SU-DHL-6 (cell line): ENCODE data around the gene BEST2.

ENCODE experiments used
- H2AFZ ChIP-seq: fragments of 200-600 bp; sonication (generic); 2 replicates; pipeline ENCODE4 v1.6.1; 2014; ENCODE audit warnings: low read depth, mild to moderate bottlenecking, moderate library complexity, mixed read lengths, antibody characterized with exemption, low read length; ENCODE audit not compliant: severe bottlenecking
- H3F3A ChIP-seq: fragments of 200-600 bp; shearing (Covaris generic); 2 replicates; pipeline ENCODE4 v1.6.0; 2016; ENCODE audit warnings: antibody characterized with exemption, mild to moderate bottlenecking; ENCODE audit not compliant: insufficient read depth
- H3K27ac ChIP-seq: fragments of 200-600 bp; sonication (generic); 2 replicates; pipeline ENCODE4 v1.5.1; 2016; ENCODE audit warnings: low read depth, mild to moderate bottlenecking, low read length, moderate library complexity, mixed read lengths
- H3K27me3 ChIP-seq: fragments of 200-600 bp; sonication (generic), shearing (Covaris generic); 2 replicates; pipeline ENCODE4 v1.6.0; 2014; ENCODE audit warnings: mild to moderate bottlenecking, low read length
- H3K36me3 ChIP-seq: fragments of 200-600 bp; sonication (generic); 2 replicates; pipeline ENCODE4 v1.6.1; 2014; ENCODE audit warnings: mild to moderate bottlenecking, low read length, mixed read lengths
- H3K4me2 ChIP-seq: fragments of 300-600, 200-600 bp; shearing (Covaris generic), sonication (generic); 2 replicates; pipeline ENCODE4 v1.6.0; 2014; ENCODE audit warnings: low read length, low read depth, mild to moderate bottlenecking; ENCODE audit not compliant: poor library complexity, severe bottlenecking
- H3K4me3 ChIP-seq: fragments of 200-600 bp; sonication (generic); 2 replicates; pipeline ENCODE4 v1.5.1; 2014; ENCODE audit warnings: antibody characterized with exemption, low read length, mild to moderate bottlenecking, mixed read lengths; ENCODE audit not compliant: insufficient read depth, poor library complexity, severe bottlenecking
- H3K79me2 ChIP-seq: fragments of 200-600 bp; sonication (generic); 2 replicates; pipeline ENCODE4 v1.6.1; 2014; ENCODE audit warnings: mild to moderate bottlenecking, low read length, moderate library complexity; ENCODE audit not compliant: insufficient read depth
- H3K9ac ChIP-seq: fragments of 200-600 bp; sonication (generic); 2 replicates; pipeline ENCODE4 v1.7.0; 2014; ENCODE audit warnings: mild to moderate bottlenecking, low read length
- H3K9me2 ChIP-seq: fragments of 200-600 bp; sonication (generic); replicated peaks from 2 replicates; pipeline ENCODE4 v1.6.1; 2014; ENCODE audit warnings: low read length; ENCODE audit not compliant: insufficient read depth
- H3K9me3 ChIP-seq: fragments of 200-600 bp; sonication (generic); 2 replicates; pipeline ENCODE4 v1.6.1; 2014; ENCODE audit warnings: low read length, mixed read lengths; ENCODE audit not compliant: insufficient read depth
- H4K20me1 ChIP-seq: fragments of 200-600 bp; sonication (generic); 2 replicates; pipeline ENCODE4 v1.6.1; 2014; ENCODE audit warnings: low read depth, mild to moderate bottlenecking, antibody characterized with exemption, low read length, moderate library complexity, mixed read lengths
- CTCF ChIP-seq: fragments of 200-600 bp; sonication (generic); IDR thresholded peaks from one replicate; pipeline ENCODE4 v1.5.1; 2017; ENCODE audit warnings: antibody characterized with exemption, mild to moderate bottlenecking, low read length, moderate library complexity; ENCODE audit not compliant: insufficient read depth, poor library complexity, severe bottlenecking
- EZH2phosphoT487 ChIP-seq: fragments of 200-600 bp; sonication (generic), shearing (Covaris generic); conservative IDR thresholded peaks from 2 replicates; pipeline ENCODE4 v1.6.1; 2018; ENCODE audit warnings: mild to moderate bottlenecking, antibody characterized with exemption, low read length, moderate library complexity, mixed read lengths

BEST2 gene

GRCh38 chr19:12705654-12706331 is 45.8 kb upstream of the BEST2 start:
- Histone ChIP-seq H3F3A (peaks cover 4% of the 10 kb centered on the region; the same call in 1 of the 2 replicates), H3K27ac (no peak overlapping the region), H3K79me2 (peaks cover 3% of the 10 kb centered on the region; the same call in 1 of the 2 replicates), H4K20me1 (no peaks in the 10 kb centered on the region), H3K9me3 (no peaks in the 10 kb centered on the region), H3K9ac (no peak overlapping the region), H2AFZ (no peak overlapping the region), H3K36me3 (peaks cover 15% of the 10 kb centered on the region; the same call in 1 of the 2 replicates), H3K9me2 (no peaks in the 10 kb centered on the region), H3K27me3 (no peaks in the 10 kb centered on the region), H3K4me2 (no peak overlapping the region), H3K4me3 (no peak overlapping the region)
- TF ChIP-seq EZH2phosphoT487: no peak
- TF ChIP-seq CTCF: no peak

DNA sequence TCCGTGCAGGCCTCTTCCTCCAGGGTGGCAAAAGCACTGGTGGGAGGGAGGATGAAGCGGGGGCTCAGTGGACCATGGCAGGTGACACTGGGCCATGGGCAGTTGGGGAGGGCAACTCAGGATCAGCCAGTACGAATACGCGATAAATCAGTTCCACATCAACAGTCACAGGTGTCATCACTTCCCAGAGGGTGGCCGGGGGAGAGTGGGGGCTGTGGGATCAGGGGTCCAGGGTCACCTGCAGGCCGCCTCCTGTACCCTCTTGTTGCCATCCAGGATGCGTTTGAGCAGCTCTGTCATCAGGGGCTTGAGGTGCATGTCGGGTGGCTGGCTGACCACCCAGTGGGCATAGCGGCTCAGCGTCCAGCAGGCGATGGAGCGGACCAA is 45.3 kb upstream of the BEST2 start:
- Histone ChIP-seq H3K27me3 (no peaks in the 10 kb centered on the region), H2AFZ (no peak overlapping the region), H3K9ac (no peak overlapping the region), H3K9me3 (no peaks in the 10 kb centered on the region), H4K20me1 (no peaks in the 10 kb centered on the region), H3K9me2 (no peaks in the 10 kb centered on the region), H3K4me3 (no peak overlapping the region), H3K36me3 (peaks cover 15% of the 10 kb centered on the region; the same call in 1 of the 2 replicates), H3F3A (peaks cover 4% of the 10 kb centered on the region; the same call in 1 of the 2 replicates), H3K4me2 (no peak overlapping the region), H3K27ac (no peak overlapping the region), H3K79me2 (peaks cover 3% of the 10 kb centered on the region; the same call in 1 of the 2 replicates)
- no peak for TF ChIP-seq EZH2phosphoT487
- TF ChIP-seq CTCF: no peak

DNA sequence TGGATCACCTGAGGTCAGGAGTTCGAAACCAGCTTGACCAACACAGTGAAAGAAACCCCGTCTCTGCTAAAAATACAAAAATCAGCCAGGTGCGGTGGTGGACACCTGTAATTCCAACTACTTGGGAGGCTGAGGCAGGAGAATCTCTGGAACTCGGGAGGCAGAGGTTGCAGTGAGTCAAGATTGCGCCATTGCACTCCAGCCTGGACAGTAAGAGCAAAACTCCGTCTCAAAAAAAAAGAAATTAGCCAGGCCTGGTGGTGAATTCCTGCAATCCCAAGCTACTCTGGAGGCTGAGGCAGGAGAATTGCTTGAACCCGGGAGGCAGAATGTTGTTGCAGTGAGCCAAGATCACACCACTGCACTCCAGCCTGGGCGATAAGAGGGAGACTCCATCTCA is 43.0 kb upstream of the BEST2 start:
- Histone ChIP-seq H4K20me1 (no peaks in the 10 kb centered on the region), H3K79me2 (peaks cover 3% of the 10 kb centered on the region; the same call in 1 of the 2 replicates), H3K9me3 (no peaks in the 10 kb centered on the region), H3K36me3 (peaks cover 15% of the 10 kb centered on the region; the same call in 1 of the 2 replicates), H3F3A (peaks cover 4% of the 10 kb centered on the region; the same call in 1 of the 2 replicates), H3K9me2 (no peaks in the 10 kb centered on the region), H3K4me2 (no peak overlapping the region), H3K27ac (no peak overlapping the region), H3K9ac (no peak overlapping the region), H3K27me3 (no peaks in the 10 kb centered on the region), H2AFZ (no peak overlapping the region), H3K4me3 (no peak overlapping the region)
- TF ChIP-seq EZH2phosphoT487 (no peak), CTCF (no peak)
